Measurements from ENCODE around the gene SERPINE2.
"Not testable (repeated sequence)": the region's sequence is repeated elsewhere in the genome, so short reads cannot be mapped to it uniquely, and the experiment has no call there.

SERPINE2 gene

DNA sequence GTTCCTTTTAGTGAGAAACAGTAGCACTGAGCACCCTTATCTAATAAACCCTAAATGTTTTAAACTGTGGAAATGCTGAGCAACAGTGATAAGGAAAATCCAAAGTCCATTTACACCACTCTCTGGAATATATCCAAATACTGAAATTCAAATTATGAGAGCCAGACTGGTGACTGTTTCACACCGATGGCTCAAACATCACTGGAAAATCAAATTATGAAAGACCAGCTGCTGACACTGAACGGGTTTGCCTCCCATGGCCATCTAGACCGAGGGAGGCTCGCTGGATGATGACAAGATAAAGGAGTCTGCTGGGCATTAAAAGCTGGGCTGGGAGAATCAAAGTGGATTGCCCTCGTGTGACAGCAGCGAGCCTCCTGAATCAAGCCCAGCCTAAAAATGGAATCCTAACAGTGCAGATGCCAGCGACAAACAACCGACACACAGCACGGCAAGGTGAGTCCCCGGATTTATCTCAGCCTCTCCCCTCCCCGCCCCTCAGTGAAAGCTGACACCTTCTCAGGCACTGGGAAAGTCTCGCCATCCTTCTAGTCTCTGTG lies 30.3 kb downstream of the SERPINE2 start:
- TF ChIP-seq CTCF (IDR thresholded peaks at IDR 0.05; ENCODE audit: control insufficient read depth, extremely low read depth, insufficient read depth), result no peak
- DNase-seq (ENCODE audit: low read depth), result no peak
- no peak overlapping the region for H3K4me3 ChIP-seq (ENCODE audit: low read depth, low read length)

- no peak for TF ChIP-seq CTCF (IDR thresholded peaks at IDR 0.05; ENCODE audit: control insufficient read depth, extremely low read depth, insufficient read depth)
- no peak for DNase-seq (ENCODE audit: low read depth)
- H3K4me3 ChIP-seq (ENCODE audit: low read depth, low read length), result no peak overlapping the region
Observed at GRCh38 chr2:224004105-224004695, 34.9 kb downstream of the SERPINE2 start.

- H3K4me3 ChIP-seq (ENCODE audit: low read depth, low read length); DNase-seq (ENCODE audit: low read depth): not testable (repeated sequence)
Observed at GRCh38 chr2:224000662-224001061, 38.4 kb downstream of the SERPINE2 start.

DNA sequence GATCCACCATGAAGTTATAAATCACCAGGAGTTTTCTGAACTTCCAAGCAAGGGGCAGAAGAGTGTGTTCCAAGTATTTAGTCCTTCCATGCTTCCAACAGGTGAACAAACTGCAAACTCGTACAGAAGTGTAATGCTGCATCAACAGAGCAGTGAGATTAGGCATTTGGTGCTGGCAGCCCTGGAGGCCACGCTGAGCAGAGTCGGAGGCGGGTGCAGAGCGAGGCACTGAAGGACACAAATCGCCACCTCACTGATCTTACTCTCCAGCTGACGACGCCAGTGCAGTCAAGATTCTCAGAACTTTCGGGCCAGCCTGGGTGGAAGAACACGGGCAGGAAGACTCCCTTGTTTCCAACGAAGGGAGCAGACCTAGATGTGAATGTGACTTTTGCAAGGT lies 39.2 kb downstream of the SERPINE2 start:
- no peak for TF ChIP-seq CTCF (IDR thresholded peaks at IDR 0.05; ENCODE audit: control insufficient read depth, extremely low read depth, insufficient read depth)
- no peak overlapping the region for H3K4me3 ChIP-seq (ENCODE audit: low read depth, low read length)
- no peak for DNase-seq (ENCODE audit: low read depth)

DNA sequence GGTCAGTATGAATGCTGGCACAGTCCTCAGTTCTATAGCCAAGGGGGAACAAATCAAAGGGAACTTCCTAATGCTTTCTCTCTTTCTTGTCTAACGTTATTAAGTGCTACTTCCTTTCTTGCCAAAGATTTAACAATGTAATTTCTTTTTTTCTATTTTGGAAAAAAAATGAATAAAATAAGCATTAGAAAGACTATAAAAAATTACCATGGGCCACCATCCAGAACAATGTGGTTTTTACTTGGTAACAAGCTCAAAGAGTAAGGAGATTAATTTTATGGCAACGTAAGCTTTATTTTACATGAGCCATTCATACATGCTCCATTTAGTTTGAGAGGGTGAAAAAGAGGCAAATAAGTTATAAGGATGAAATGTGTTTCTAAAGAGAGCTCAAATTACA lies 40.1 kb downstream of the SERPINE2 start:
- TF ChIP-seq CTCF (IDR thresholded peaks at IDR 0.05; ENCODE audit: control insufficient read depth, extremely low read depth, insufficient read depth), result no peak
- DNase-seq (ENCODE audit: low read depth), result no peak

GRCh38 chr2:223997938-223998337 lies 41.1 kb downstream of the SERPINE2 start:
- H3K4me3 ChIP-seq (ENCODE audit: low read depth, low read length), result no peak overlapping the region
- no peak for DNase-seq (ENCODE audit: low read depth)
- TF ChIP-seq CTCF (IDR thresholded peaks at IDR 0.05; ENCODE audit: control insufficient read depth, extremely low read depth, insufficient read depth), result no peak

More for the DNA sequence above, 40.1 kb downstream of the SERPINE2 start:
- H3K4me3 ChIP-seq (ENCODE audit: low read depth, low read length), result no peak overlapping the region

DNA sequence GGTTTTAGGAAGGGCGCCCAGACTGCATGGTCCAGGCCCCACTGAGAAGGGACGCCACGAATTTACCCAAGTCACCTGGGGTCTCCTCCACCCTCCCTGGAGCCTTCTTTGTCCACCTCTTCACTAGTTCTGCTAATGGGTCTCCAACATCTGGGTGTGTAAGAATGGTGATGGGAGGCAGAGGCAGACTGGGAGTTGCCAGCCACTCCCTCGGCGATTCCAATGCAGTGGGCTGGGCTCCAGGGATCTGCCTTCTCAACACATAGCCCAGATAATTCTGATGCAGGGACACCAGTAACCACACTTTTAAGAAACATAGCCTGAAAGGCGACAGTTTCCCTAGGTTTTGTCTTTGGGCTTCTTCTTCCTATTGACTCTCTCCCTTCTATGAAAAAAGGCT lies 42.7 kb downstream of the SERPINE2 start:
- DNase-seq (ENCODE audit: low read depth), result no peak
- no peak for TF ChIP-seq CTCF (IDR thresholded peaks at IDR 0.05; ENCODE audit: control insufficient read depth, extremely low read depth, insufficient read depth)
- no peak overlapping the region for H3K4me3 ChIP-seq (ENCODE audit: low read depth, low read length)
